ENCODE measurements around the gene BRPF1.

BRPF1 gene

DNA sequence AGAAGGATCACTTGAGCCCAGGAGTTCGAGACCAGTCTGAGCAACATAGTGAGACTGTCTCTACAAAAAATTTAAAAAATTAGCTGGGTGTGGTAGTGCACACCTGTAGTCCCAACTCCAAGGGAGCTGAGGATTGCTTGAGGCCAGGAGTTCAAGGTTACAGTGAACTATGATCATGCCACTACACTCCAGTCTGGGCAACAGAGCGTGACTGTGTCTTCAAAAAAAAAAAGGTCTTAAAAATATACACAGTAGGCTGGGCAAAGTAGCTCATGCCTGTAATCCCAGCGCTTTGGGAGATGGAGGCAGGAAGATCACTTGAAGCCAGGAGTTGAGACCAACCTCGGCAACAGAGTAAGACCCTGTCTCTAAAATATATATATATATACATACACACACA, 49.4 kb downstream of the BRPF1 start:
- Histone ChIP-seq H3K27ac (ENCODE audit: low read depth, low read length) (peak overlapping the region; percentile 91), H3K36me3 (ENCODE audit: low read length) (peaks cover 8% of the 10 kb centered on the region; the same call in 1 of the 2 replicates)

GRCh38 chr3:9781551-9781950, 50.0 kb downstream of the BRPF1 start:
- Histone ChIP-seq H3K27ac (ENCODE audit: low read depth, low read length) (peak overlapping the region; percentile 91), H4K20me1 (ENCODE audit: low read depth, low read length) (no peaks in the 10 kb centered on the region)

More for the DNA sequence above, 49.4 kb downstream of the BRPF1 start:
- Histone ChIP-seq H4K20me1 (ENCODE audit: low read depth, low read length) (no peaks in the 10 kb centered on the region), H3K9ac (ENCODE audit: low read length) (peak overlapping the region; percentile 49), H3K9me2 (replicated peaks; ENCODE audit: insufficient read depth, low read length) (no peaks in the 10 kb centered on the region), H3K9me3 (ENCODE audit: insufficient read depth, low read length) (no peaks in the 10 kb centered on the region), H3K4me2 (ENCODE audit: low read depth, low read length, poor library complexity, severe bottlenecking) (peak overlapping the region; percentile 41), H3F3A (ENCODE audit: insufficient read depth) (peaks cover 34% of the 10 kb centered on the region), H2AFZ (ENCODE audit: low read depth, low read length, severe bottlenecking) (no peak overlapping the region), H3K4me3 (ENCODE audit: insufficient read depth, low read length, poor library complexity, severe bottlenecking) (peak overlapping the region; percentile 0), H3K27me3 (ENCODE audit: low read length) (no peaks in the 10 kb centered on the region), H3K79me2 (ENCODE audit: insufficient read depth, low read length) (no peaks in the 10 kb centered on the region)
- TF ChIP-seq CTCF (IDR thresholded peaks at IDR 0.05; ENCODE audit: insufficient read depth, low read length, poor library complexity, severe bottlenecking) (no peak), EZH2phosphoT487 (conservative IDR thresholded peaks at IDR 0.05; ENCODE audit: low read length) (no peak)

GRCh38 chr3:9781978-9782603, 50.6 kb downstream of the BRPF1 start:
- H2AFZ ChIP-seq (ENCODE audit: low read depth, low read length, severe bottlenecking), result no peak overlapping the region
- H4K20me1 ChIP-seq (ENCODE audit: low read depth, low read length), result no peaks in the 10 kb centered on the region
- H3K79me2 ChIP-seq (ENCODE audit: insufficient read depth, low read length), result no peaks in the 10 kb centered on the region
- peaks cover 8% of the 10 kb centered on the region; the same call in 1 of the 2 replicates for H3K36me3 ChIP-seq (ENCODE audit: low read length)
- no peak for TF ChIP-seq EZH2phosphoT487 (conservative IDR thresholded peaks at IDR 0.05; ENCODE audit: low read length)
- no peak for TF ChIP-seq CTCF (IDR thresholded peaks at IDR 0.05; ENCODE audit: insufficient read depth, low read length, poor library complexity, severe bottlenecking)
- no peaks in the 10 kb centered on the region for H3K9me3 ChIP-seq (ENCODE audit: insufficient read depth, low read length)
- no peak overlapping the region for H3K4me3 ChIP-seq (ENCODE audit: insufficient read depth, low read length, poor library complexity, severe bottlenecking)
- no peaks in the 10 kb centered on the region for H3K9me2 ChIP-seq (replicated peaks; ENCODE audit: insufficient read depth, low read length)
- no peaks in the 10 kb centered on the region for H3K27me3 ChIP-seq (ENCODE audit: low read length)
- H3K27ac ChIP-seq (ENCODE audit: low read depth, low read length), result peak overlapping the region; percentile 91
- H3K9ac ChIP-seq (ENCODE audit: low read length), result peak overlapping the region; percentile 17; the same call in 1 of the 2 replicates
- peaks cover 34% of the 10 kb centered on the region for H3F3A ChIP-seq (ENCODE audit: insufficient read depth)
- H3K4me2 ChIP-seq (ENCODE audit: low read depth, low read length, poor library complexity, severe bottlenecking), result peak overlapping the region; percentile 10

More at GRCh38 chr3:9781551-9781950, 50.0 kb downstream of the BRPF1 start:
- TF ChIP-seq CTCF (IDR thresholded peaks at IDR 0.05; ENCODE audit: insufficient read depth, low read length, poor library complexity, severe bottlenecking), result no peak
- TF ChIP-seq EZH2phosphoT487 (conservative IDR thresholded peaks at IDR 0.05; ENCODE audit: low read length), result no peak
- Histone ChIP-seq H3F3A (ENCODE audit: insufficient read depth) (peaks cover 34% of the 10 kb centered on the region), H3K27me3 (ENCODE audit: low read length) (no peaks in the 10 kb centered on the region), H3K9me2 (replicated peaks; ENCODE audit: insufficient read depth, low read length) (no peaks in the 10 kb centered on the region), H3K4me2 (ENCODE audit: low read depth, low read length, poor library complexity, severe bottlenecking) (peak overlapping the region; percentile 41), H2AFZ (ENCODE audit: low read depth, low read length, severe bottlenecking) (no peak overlapping the region), H3K9me3 (ENCODE audit: insufficient read depth, low read length) (no peaks in the 10 kb centered on the region), H3K4me3 (ENCODE audit: insufficient read depth, low read length, poor library complexity, severe bottlenecking) (no peak overlapping the region), H3K79me2 (ENCODE audit: insufficient read depth, low read length) (no peaks in the 10 kb centered on the region), H3K36me3 (ENCODE audit: low read length) (peaks cover 8% of the 10 kb centered on the region; the same call in 1 of the 2 replicates), H3K9ac (ENCODE audit: low read length) (peak overlapping the region; percentile 17; the same call in 1 of the 2 replicates)
